SKM-1 (cell line): Measurements from ENCODE around the gene ADCY3.
"Not testable (repeated sequence)": the region's sequence is repeated elsewhere in the genome, so short reads cannot be mapped to it uniquely, and the experiment has no call there.

Experiments
- DNase-seq: peaks from one replicate; lab custom pipeline; 2025; ENCODE audit not compliant: unreplicated experiment; lab: John Stamatoyannopoulos, UW

Gene ADCY3

DNA sequence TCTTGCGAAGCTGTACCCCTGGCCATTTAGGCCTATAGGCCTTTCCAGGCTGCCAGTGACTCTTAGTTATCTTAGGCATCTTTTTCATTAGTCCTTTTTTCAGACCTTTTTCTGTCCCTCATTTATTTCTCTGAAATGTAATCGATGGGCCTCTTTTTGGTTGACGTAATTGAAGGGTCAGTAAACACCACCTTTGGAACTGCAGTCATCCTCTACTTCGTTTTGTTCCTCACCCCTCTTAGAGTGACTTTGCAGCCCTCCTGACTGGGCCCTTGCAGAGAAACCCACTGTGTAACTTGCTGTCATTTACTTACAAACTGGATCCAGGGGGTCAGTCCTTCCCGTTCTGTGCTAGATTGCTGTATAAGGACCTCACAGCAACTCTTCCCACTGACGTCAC lies 103.6 kb downstream of the ADCY3 start:
- DNase-seq, result no peak

- DNase-seq, result no peak
Measured at GRCh38 chr2:24815171-24815570, 104.9 kb downstream of the ADCY3 start.

DNA sequence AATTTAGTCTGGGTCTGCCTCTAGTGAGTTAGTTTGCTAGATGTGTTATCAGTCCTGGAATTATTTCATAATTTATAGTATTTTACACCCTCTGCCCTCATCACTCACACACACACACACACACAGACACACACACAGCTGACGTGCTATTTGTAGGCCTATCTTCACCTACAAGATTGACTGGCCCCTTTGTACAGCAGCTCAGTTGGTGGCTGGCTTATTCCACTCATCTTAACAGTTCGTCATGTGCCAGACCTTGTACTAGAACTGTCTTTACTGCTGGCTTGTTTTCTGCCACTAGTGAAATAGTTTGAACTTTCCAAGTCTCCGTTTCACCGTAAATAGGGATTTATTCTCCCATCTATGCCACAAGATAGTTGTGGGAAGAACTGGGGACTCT lies 105.5 kb downstream of the ADCY3 start:
- DNase-seq, result no peak

GRCh38 chr2:24813691-24814137 lies 106.3 kb downstream of the ADCY3 start:
- DNase-seq, result no peak

GRCh38 chr2:24809316-24810007 lies 110.6 kb downstream of the ADCY3 start:
- DNase-seq, result no peak

GRCh38 chr2:24806661-24807036 lies 113.4 kb downstream of the ADCY3 start:
- DNase-seq, result no peak

- not testable (repeated sequence) for DNase-seq
Measured at GRCh38 chr2:24805811-24806660, 114.0 kb downstream of the ADCY3 start.

DNA sequence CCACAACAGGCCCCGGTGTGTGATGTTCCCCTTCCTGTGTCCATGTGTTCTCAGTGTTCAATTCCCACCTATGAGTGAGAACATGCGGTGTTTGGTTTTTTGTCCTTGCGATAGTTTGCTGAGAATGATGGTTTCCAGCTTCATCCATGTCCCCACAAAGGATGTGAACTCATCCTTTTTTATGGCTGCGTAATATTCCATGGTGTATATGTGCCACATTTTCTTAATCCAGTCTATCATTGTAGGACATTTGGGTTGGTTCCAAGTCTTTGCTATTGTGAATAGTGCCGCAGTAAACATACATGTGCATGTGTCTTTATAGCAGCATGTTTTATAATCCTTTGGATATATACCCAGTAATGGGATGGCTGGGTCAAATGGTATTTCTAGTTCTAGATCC lies 119.5 kb downstream of the ADCY3 start:
- not testable (repeated sequence) for DNase-seq

GRCh38 chr2:24797644-24798043 lies 122.4 kb downstream of the ADCY3 start:
- no peak for DNase-seq

GRCh38 chr2:24793761-24794435 lies 126.1 kb downstream of the ADCY3 start:
- DNase-seq, result no peak

DNA sequence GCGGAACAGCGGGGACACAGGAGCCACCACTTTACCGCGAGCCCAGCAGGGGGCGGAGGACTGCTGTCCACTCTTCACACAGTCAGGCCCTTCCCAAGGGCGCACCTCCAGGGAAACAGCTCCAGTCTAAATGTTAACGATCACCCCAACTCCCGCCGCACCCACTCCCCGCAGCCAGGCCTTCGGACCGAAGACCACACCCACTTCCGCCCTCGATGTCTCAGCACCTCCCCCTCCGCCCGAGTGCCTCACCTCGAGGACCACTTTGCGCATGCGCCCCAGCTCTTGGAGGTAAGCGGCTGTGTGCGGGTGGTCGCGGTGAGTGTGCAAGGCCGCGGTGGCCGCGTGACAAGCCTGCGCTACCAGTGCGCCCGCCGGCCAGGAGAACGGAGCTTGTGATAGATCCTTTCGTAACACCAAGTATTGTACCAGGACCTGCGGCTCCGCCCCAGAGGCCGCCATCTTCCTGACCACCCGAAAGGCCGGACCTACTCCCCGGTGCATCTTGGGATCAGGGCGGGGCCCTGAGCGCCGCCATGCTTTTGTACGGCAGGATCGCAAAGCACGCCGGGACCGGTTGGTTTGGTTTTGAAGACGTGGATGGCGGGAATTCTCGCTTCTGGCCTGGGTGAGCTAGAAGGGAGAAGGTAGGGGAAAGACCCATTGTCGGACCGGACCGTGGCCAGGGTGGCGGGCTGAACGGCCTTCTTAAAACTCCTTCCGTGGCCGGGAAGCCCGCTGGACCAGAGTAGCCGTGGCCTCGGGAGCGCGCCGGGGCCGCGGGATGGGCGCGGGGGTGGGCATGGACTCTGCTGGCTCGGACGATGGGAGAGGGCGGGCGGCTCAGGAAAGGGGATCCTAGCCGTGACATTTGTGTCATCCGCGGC lies 126.9 kb downstream of the ADCY3 start, which contains the start of the genes CENPO and PTRHD1:
CENPO (plus strand) TSS at position 552 of the 887 bp plus-strand sequence. CDS start 495 bp downstream, outside the sequence.
PTRHD1 (minus strand) TSS at position 518 of the 887 bp plus-strand sequence; CDS start at position 504, 14 bp downstream.
- peak; percentile 95 for DNase-seq

- DNase-seq, result no peak
Measured at GRCh38 chr2:24792542-24792873, 127.5 kb downstream of the ADCY3 start.

DNA sequence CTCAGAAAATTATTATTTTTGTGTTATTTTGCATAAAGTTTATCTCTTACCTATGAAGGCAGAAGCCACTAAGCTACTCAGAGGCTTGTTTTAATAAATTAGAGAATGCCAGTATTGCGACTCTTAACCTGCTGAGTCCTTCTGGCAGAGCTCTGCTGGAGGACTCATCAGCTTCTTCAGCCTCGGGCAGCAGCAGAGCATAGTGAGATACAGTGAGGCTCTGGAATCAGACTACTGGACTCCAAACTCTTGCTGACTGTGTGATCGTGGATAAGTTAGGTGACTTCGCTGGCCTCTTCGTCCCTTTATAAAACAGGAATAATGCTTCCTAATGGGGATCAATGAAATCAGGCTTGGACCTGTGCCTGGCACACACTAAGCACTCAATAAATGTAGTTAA lies 128.6 kb downstream of the ADCY3 start:
- no peak for DNase-seq

GRCh38 chr2:24788816-24789215 lies 131.2 kb downstream of the ADCY3 start:
- DNase-seq, result no peak

GRCh38 chr2:24787532-24787931 lies 132.5 kb downstream of the ADCY3 start:
- no peak for DNase-seq

DNA sequence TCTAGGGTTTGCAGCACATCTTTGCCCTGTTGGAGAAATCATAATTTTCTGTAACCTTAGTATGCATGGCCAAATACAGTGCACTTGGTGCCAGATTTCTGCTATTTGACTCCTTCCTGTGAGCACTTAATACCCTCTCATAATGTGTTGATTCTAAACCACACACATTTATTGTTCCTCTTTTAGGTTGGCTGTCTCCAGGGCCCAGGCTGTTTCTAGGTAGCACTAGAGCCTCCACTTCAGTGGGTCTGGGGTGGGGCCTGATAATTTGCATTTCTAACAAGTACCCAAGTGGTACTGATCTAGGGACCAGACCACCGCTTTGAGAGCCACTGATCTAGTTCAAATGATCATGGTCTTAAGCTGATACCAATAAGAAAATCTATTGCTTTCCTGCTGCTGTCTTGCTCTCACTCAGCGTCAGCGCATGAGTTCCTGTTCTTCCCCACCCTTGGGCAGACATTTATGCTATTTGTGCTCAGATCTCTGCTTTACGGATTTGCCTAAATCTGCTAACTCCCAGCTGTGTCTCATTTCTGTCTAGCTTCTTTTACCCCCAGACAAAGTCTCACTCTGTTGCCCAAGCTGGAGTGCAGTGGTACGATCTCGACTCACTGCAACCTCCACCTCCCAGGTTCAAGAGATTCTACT lies 134.2 kb downstream of the ADCY3 start:
- DNase-seq, result no peak

DNA sequence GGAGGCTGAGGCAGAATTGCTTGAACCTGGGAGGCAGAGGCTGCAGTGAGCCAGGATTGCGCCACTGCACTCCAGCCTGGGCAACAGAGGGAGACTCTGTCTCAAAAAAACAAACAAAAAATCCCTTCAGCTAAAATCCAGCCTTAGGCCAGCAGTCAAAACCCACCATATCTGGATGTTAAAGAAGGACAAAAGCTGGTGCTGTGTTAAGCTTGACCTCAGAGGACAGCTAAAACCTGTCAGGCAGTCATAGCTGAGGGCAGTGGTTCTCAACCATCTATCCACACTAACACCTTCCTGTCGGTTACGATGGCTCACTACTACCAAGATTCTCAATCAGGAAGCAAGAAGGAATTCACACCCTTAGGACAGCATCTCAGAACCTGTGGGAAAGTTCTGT lies 136.4 kb downstream of the ADCY3 start:
- DNase-seq, result no peak

DNA sequence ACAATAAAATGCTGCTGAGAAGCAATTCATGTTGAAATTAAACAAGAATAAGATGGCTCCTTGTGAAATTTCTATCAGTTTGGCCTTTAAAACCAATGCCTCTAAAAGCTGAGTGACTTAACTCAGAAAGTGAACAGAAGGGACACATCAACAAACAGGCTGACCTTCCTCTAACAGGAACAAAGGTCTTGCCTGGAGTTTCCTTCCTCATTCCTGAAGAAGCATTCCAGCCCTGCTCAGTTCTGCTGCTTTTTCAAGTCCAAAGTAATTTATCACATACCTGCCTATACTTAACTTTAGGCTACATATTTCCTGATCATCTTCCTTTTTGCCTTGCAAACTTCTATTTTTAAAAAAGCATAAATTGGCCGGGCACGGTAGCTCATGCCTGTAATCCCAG lies 140.9 kb downstream of the ADCY3 start:
- DNase-seq, result no peak

DNA sequence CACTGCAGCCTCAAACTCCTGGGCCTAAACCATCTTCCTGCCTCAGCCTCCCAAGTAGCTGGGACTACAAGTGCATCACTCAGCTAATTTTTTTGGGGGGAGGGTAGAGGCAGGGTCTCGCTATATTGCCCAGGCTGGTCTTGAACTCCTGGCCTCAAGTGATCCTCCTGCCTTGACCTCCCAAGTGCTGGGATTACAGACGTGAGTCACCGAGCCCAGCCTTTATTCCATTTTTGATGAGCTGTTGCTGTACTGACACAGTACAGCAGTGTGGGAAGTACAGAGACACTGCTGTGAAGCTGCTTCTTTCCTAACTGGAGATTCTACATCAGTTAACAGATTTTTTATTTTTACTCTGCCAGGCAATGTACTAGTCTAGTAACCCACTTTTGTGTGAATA lies 145.7 kb downstream of the ADCY3 start:
- DNase-seq, result no peak
